LNCAP (cell line): ENCODE results near the gene MELTF.

Experiments
- CTCF ChIP-seq: fragments of 450-650 bp; IDR thresholded peaks from 2 replicates; pipeline ENCODE4 v1.5.1; 2017; ENCODE audit warnings: mild to moderate bottlenecking

Gene MELTF

GRCh38 chr3:196989721-196990262 lies 39.8 kb downstream of the MELTF start:
- no peak for TF ChIP-seq CTCF

- TF ChIP-seq CTCF = no peak
Measured at GRCh38 chr3:196988241-196989029, 41.2 kb downstream of the MELTF start.

GRCh38 chr3:196987022-196987421 lies 42.6 kb downstream of the MELTF start:
- no peak for TF ChIP-seq CTCF

GRCh38 chr3:196985954-196986885 lies 43.4 kb downstream of the MELTF start:
- no peak for TF ChIP-seq CTCF

- TF ChIP-seq CTCF = no peak
Measured at GRCh38 chr3:196985298-196985697, 44.3 kb downstream of the MELTF start.

GRCh38 chr3:196983186-196983585 lies 46.4 kb downstream of the MELTF start:
- no peak for TF ChIP-seq CTCF

- no peak for TF ChIP-seq CTCF
Measured at GRCh38 chr3:196981657-196982056, 48.0 kb downstream of the MELTF start.
